Urinary bladder (tissue), 4 donors: ENCODE measurements around the gene EFS. TPM values are rescaled to one million over a fixed set of nuclear protein-coding genes. Genes with fewer than 3 reads are reported as not detected.

Experiments used
- DNase-seq: peaks from one replicate; pipeline ENCODE4 v3.0.0-alpha.2; 2015; ENCODE audit errors: extremely low spot score
- H3K27ac ChIP-seq: one replicate; pipeline ENCODE4 v1.5.1; 2013; ENCODE audit warnings: low read depth, mild to moderate bottlenecking, moderate library complexity
- H3K36me3 ChIP-seq: one replicate; pipeline ENCODE4 v1.6.1; 2013; ENCODE audit warnings: mild to moderate bottlenecking, moderate library complexity; ENCODE audit not compliant: insufficient read depth
- H3K4me1 ChIP-seq: one replicate; pipeline ENCODE4 v1.6.1; 2013; ENCODE audit warnings: mild to moderate bottlenecking, moderate library complexity; ENCODE audit not compliant: insufficient read depth
- H3K4me3 ChIP-seq: one replicate; pipeline ENCODE4 v1.5.1; 2013; ENCODE audit warnings: low read depth, low read length
- WGBS: extraction: QIAGEN DNeasy Blood & Tissue Kit; methylation state at CpG from one replicate; pipeline ENCODE4 v1.1.7; 2013; 5-methylcytosine and 5-hydroxymethylcytosine counted together
- polyA plus RNA-seq: library from polyadenylated mRNA; stranded (reverse); fragments of 200-250 nt; gene quantifications from one replicate; pipeline ENCODE4 v1.2.3, GENCODE V29; 2013
- total RNA-seq: library from RNA; depleted of rRNA; stranded (reverse); fragments of >200 nt; gene quantifications from one replicate; pipeline ENCODE4 v1.2.3, GENCODE V29; 2014
- donor health status: healthy with polysubstance abuse.
- donor health status: healthy.

Gene EFS
- total and polyA plus RNA-seq, 2 donors, result 15.0 to 28.7 TPM

DNA sequence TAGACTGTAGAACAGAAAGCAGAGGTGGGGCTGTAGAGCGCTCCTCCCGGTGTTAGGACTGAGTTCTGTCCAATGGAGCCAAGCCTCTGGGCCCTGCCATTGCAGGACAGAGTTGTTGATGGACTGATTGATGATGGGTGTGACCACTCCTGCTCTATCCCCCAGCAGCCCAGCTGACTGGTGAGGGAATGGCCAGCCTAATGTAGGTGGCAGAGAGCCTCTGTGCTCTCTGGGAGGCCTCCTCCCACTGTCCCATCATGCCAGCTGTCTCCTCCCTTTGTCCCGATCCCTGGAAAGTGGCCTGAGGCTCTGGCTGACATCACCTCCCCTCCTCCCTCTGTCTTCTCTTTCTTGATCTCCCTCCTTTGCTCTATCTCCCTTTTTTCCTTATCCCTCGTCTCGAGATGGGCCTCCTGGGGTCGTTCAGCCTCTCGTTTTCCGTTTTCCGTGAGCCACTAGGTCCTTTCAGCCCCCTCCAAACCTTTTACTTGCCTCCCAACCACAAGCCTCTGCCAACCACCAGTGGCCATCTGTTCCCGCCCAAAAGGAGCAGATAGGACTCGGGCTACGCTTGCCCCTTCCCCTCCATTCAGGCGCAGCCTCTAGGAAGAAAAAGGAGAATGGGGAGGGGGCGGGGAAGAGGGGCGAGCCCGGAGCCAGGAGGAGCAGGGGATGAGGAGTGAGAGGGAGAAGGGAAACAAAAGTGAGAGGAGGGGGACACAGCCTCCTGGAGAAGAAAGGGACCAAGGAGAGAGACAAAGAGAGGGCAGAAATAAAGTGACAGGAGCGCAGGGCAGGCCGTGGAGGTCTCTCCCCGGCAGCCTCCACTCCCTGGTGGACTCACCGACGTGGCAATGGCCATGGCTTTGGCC lies 572 bp downstream of the EFS start:
- Histone ChIP-seq H3K36me3 (no peaks in the 10 kb centered on the region), H3K27ac (peak overlapping the region; percentile 97), H3K4me1 (peaks cover 1% of the 10 kb centered on the region), H3K4me3 (peak overlapping the region; percentile 57)
- WGBS, result 8% methylated on average over 21 of the region's 21 CpGs
- no peak for DNase-seq

DNA sequence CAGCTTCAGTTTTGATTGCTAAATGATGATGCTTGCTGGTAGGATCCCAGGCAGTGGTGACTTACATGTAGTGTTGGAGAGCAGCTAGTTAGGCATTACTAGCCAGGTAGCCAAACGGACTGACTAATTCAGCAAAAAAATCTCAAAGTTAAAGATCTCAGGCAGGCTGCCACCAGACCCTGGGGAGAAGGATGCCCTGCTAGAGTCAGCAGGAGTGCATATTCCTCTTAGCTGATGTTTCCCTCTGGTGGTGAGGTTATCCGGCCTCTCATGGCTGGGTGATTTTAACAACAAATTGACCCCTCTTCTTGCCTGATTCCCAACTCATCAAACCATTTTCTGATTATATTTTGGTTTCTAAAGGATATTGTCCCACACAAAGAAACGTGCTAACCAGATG lies 2.8 kb downstream of the EFS start:
- Histone ChIP-seq H3K36me3 (no peaks in the 10 kb centered on the region), H3K4me1 (peaks cover 1% of the 10 kb centered on the region), H3K27ac (no peak overlapping the region), H3K4me3 (no peak overlapping the region)
- 36% methylated on average over 3 of the region's 3 CpGs for WGBS
- no peak for DNase-seq

DNA sequence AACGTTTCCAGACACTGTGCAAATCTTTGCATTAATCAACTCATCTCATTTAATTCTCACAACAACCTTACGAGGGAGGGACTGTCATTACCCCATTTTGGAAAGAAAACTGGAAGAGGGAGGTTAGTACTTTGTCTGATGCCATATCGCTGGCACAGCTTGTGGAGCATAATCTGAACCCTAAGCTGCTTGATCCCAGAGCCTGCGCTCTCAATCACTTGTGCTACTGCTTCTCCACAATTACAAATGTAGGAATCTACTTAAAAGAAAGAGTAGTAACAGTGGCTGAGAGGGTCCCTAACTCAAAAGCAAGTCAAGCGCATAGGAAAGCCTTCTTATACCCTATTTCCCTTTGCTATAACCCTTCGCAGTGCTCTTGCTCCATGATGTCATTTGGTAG lies 3.2 kb downstream of the EFS start:
- 71% methylated on average over 6 of the region's 6 CpGs for WGBS
- Histone ChIP-seq H3K4me1 (peaks cover 1% of the 10 kb centered on the region), H3K4me3 (no peak overlapping the region), H3K36me3 (no peaks in the 10 kb centered on the region), H3K27ac (no peak overlapping the region)
- DNase-seq, result no peak

DNA sequence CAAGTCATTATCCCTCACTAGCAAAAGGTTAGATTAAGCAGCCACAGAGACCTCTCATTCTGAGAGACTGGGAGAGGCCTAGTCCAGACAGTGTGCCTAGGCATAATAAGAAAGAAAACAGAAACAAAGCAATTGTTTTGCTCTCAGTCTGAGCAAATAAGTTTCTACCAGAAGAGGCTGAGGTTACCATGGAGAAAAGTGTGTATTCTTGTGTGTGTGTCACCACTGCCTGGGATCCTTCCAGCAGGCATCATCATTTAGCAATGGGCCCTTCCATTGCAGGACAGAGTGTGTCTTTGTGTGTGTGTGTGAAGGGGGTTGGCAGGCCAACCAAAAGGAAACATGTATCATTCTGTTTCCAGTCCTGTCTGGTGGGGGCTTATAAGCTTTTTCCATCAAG lies 3.7 kb downstream of the EFS start:
- peaks cover 1% of the 10 kb centered on the region for H3K4me1 ChIP-seq
- H3K27ac ChIP-seq, result no peak overlapping the region
- no peak for DNase-seq
- H3K4me3 ChIP-seq, result no peak overlapping the region
- no peaks in the 10 kb centered on the region for H3K36me3 ChIP-seq

DNA sequence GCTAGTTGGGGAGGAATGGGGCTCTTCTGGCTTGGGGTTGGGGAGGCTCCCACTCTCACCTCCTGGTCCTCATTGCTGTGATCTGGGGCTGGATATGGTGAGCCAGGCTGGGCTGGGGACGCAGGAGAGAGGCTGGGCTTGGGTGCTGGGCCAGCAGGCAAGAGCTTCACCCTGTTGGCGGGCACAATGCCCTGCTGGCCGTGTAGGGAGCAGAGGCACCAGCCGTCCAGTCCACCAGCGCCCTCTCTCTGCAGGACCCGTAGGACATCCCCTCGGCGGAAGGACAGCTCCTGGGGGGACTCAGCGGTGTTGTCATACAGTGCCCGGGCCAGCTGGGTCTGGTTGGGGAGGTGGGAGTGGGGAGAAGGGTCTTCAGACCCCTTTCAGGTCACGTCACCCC lies 4.5 kb downstream of the EFS start:
- peaks cover 1% of the 10 kb centered on the region for H3K4me1 ChIP-seq
- 65% methylated on average over 11 of the region's 11 CpGs for WGBS

DNA sequence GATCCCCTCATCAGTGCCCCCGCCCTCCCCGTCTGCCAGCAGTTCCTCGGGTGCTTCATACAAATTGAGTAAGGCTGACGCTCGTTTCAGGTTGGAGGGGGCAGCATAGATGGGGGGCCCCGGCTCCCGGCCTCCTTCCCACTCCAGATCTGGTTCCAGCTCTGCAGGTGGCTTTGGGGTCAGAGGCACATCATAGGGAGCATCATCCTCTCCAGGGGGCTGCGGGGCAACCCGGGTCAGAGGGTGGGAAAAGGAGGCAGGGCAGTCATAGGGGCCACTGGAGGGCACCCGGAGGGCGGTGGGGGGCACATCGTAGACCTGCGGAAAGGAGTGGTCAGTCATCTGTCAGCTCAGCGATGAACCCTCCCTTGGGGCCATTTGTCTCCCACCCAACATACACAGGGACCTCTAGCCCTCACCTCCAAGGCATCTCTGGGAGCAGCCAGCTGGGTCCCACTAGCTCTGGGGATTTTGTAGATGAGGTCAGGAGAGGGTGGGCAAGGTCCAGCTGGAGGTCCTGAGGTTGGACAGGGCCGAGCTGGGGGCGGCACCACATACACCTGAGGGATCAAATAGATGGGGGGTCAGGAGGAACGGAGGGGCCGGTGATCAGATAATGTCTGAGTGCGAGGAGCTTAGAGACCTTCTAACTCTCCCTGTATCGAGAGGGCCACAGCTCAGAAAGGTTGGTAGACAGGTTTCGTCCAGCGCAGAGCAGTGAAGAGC lies 5.1 kb downstream of the EFS start:
- WGBS, result 86% methylated on average over 22 of the region's 22 CpGs
- no peak for DNase-seq
- no peaks in the 10 kb centered on the region for H3K36me3 ChIP-seq
- H3K27ac ChIP-seq, result no peak overlapping the region
- H3K4me1 ChIP-seq, result peaks cover 1% of the 10 kb centered on the region
- H3K4me3 ChIP-seq, result no peak overlapping the region

More for the DNA sequence above, 4.5 kb downstream of the EFS start:
- no peak overlapping the region for H3K27ac ChIP-seq
- H3K36me3 ChIP-seq, result no peaks in the 10 kb centered on the region
- no peak overlapping the region for H3K4me3 ChIP-seq
- no peak for DNase-seq

DNA sequence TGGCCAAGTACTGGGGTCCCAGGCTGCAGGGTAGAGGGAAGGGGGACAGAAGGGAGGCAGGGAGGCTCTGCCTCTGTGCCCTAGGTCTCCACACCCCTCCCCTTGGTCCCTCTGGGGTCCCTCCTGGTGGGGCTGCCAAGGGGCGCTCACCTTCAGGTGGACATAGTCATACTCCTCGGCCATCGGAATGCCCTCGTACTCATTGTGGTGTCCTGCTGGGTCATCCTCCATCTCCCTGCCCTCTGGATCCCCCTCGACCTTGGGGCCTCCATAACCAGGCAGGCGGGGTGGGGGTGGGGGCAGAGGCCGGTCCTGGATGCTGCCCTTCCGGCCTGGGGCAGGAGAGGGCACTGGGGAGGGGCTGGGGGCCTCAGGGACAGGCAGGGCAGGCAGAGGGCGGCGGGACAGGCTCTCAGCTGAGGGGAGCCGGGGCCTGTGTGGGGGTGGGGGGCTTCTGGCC lies 5.8 kb downstream of the EFS start:
- Histone ChIP-seq H3K27ac (no peak overlapping the region), H3K4me1 (peaks cover 1% of the 10 kb centered on the region), H3K4me3 (no peak overlapping the region), H3K36me3 (no peaks in the 10 kb centered on the region)
- DNase-seq, result no peak
- WGBS, result 77% methylated on average over 11 of the region's 11 CpGs

DNA sequence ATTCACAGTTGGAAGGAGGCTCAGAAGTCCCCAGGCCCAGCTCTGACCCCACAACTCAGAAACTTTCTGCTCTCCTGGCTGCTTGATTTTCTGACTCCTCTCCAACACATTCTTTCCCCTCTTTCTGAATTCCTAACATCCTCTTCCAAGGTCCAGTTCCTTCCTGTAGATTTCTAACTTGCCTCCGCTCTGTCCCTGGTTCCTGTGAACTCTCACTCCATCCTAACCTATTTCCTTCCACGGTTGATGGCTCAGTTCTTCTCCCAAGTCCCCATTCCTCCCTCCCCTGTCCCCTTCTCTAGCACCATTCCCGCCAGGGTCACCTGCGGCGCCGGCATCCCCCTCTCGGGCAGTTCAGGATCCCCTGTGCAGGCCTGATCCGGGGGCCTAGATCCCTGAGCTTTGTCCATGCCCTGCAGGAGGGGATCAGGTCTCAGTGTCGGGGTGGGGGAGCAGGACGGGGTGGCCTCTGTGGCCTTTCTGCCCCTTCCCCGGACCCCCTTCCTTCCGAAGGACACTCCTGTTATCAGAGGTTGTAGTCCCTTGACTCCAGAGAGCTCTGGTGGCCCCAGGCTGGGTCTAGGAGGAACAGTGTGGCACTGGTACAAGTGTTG lies 6.3 kb downstream of the EFS start:
- DNase-seq, result no peak
- H3K27ac ChIP-seq, result no peak overlapping the region
- peaks cover 1% of the 10 kb centered on the region for H3K4me1 ChIP-seq
- 85% methylated on average over 12 of the region's 12 CpGs for WGBS
- H3K36me3 ChIP-seq, result no peaks in the 10 kb centered on the region
- no peak overlapping the region for H3K4me3 ChIP-seq

DNA sequence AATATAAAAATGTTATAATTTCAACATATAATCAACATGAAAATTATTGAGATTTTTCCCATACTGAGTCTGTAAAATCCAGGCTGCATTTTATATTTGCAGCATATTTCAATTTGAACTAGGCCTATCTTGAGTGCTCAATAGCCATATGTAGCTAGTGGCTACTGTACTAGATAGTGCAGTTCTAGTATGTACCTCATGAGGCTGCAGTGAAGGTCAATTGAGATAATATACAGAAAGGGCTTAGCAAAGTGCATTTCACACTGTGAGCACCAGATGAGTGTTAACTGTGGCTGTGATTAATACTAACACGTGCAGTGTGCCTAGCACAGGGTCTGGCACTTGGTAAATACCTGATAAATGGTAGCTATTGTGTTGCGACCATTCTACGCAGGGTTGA lies 6.9 kb downstream of the EFS start:
- Histone ChIP-seq H3K4me3 (no peak overlapping the region), H3K4me1 (peaks cover 1% of the 10 kb centered on the region), H3K36me3 (no peaks in the 10 kb centered on the region), H3K27ac (no peak overlapping the region)
- DNase-seq, result no peak
- 76% methylated on average over 3 of the region's 3 CpGs for WGBS

DNA sequence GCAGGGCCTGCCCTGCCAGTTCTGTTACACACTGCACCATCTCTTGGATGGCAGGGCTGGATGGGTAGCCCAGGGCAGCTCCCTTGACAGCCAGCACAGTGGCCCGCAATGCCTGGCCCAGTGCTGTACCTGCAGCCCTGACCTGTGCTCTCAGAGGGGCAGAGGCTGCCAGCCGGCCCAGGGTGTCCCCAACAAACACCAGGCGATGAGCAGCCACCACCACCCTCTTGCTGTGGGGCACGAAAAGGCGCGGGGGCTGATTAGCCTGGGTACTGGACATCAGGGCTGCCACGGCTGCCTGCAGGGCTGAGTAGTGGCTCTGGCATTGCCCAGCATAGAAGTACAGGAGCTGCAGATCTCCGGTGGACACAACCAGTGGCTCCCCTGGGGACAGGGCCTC lies 7.7 kb downstream of the EFS start:
- WGBS, result 90% methylated on average over 8 of the region's 8 CpGs
- no peak for DNase-seq
- Histone ChIP-seq H3K36me3 (no peaks in the 10 kb centered on the region), H3K4me3 (no peak overlapping the region), H3K27ac (no peak overlapping the region), H3K4me1 (peaks cover 1% of the 10 kb centered on the region)

DNA sequence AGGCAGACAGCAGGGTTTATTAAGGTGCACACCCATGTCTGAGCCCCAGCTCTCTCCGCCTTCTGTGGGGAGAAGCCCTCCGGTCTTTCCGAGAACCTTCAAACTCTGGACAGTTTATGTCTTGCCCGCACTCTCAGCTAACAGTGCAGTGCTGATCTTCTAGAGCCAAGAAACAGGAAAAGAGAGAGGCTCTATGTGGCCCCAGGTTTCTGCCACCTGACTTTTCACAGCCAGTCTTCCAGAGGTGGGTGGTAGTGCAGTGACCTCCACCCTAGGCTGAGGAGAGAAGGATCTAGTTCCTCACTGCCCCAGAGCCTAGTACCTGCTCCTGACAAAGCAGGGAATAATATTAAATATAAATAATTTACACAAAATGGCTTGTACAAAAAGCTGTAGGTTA lies 8.3 kb downstream of the EFS start:
- WGBS, result 92% methylated on average over 4 of the region's 4 CpGs

DNA sequence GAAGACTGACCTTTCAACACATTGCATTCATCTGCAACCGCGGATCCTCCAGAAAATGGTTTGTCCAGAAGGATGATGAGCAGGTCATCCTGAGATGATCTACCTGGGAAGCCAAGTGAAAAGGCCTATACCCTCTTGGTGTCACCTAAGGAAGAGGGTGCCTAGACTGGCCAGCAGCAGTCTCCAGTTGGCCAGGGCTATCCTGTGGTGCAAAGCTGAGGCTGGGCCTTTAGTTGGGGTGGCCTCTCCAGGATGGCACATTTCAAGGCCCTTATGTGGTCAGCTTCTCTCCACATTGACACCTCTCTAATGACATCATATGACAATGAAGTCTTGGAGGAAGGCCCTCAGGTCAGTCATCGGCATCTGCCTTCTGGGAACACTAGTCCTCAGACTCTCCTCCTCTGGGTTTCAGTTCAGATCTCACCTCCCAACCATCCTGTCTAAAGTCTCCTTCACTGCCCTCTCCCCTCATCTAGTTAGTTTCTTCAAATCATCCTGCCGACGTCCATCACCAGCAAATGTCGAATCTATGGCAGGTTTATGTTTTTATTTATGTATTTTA lies 9.0 kb downstream of the EFS start:
- Histone ChIP-seq H3K36me3 (no peaks in the 10 kb centered on the region), H3K4me3 (no peak overlapping the region), H3K27ac (no peak overlapping the region), H3K4me1 (peaks cover 2% of the 10 kb centered on the region)
- no peak for DNase-seq
- WGBS, result 86% methylated on average over 6 of the region's 6 CpGs

More for the DNA sequence above, 8.3 kb downstream of the EFS start:
- no peak for DNase-seq
- Histone ChIP-seq H3K4me3 (no peak overlapping the region), H3K27ac (no peak overlapping the region), H3K4me1 (peaks cover 3% of the 10 kb centered on the region), H3K36me3 (no peaks in the 10 kb centered on the region)

DNA sequence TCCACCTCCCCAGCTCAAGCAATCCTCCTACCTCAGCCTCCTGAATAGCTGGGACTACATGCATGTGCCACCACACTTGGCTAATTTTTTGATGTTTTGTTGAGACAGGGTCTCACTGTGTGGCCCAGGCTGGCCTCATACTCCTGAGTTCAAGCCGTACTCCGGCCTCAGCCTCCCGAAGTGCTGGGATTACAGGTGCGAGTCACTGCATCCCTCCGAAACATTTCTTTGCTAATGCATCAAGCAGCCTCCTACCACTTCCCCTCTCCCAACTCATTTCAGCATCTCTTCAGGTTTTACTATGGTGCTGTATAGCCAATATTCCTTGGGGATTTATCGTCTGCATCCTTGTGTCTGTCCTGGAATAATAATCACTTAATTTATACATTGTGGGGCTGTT lies 10.0 kb downstream of the EFS start:
- 82% methylated on average over 6 of the region's 6 CpGs for WGBS
- DNase-seq, result no peak
- no peak overlapping the region for H3K27ac ChIP-seq
- no peak overlapping the region for H3K4me3 ChIP-seq
- H3K4me1 ChIP-seq, result peaks cover 2% of the 10 kb centered on the region
- no peaks in the 10 kb centered on the region for H3K36me3 ChIP-seq
